HepG2 (cell line): Measurements from ENCODE around the gene SPAG7. TPM values are rescaled to one million over a fixed set of nuclear protein-coding genes. Genes with fewer than 3 reads are reported as not detected.
A peak's percentile ranks its signal among the peaks of the same experiment; 100 is the strongest.

Experiments used
- ARID5B ChIP-seq: IDR thresholded peaks from 2 replicates; pipeline ENCODE4 v1.4.0; 2020; ENCODE audit warnings: mild to moderate bottlenecking, missing genetic modification reagents
- ETV6 ChIP-seq: sonication (generic); formaldehyde crosslinking; conservative IDR thresholded peaks from 2 replicates; pipeline ENCODE4 v1.4.0; 2020; ENCODE audit warnings: missing genetic modification reagents
- FOSL1 ChIP-seq: sonication (generic); formaldehyde crosslinking; IDR thresholded peaks from 2 replicates; pipeline ENCODE4 v1.9.0; 2021; ENCODE audit warnings: missing genetic modification reagents, borderline replicate concordance
- FOXK2 ChIP-seq: fragments of 450-650 bp; IDR thresholded peaks from 2 replicates; pipeline ENCODE4 v1.6.1; 2016
- FOXO1 ChIP-seq: sonication (generic); formaldehyde crosslinking; IDR thresholded peaks from 2 replicates; pipeline ENCODE4 v1.4.0; 2020; ENCODE audit warnings: missing genetic modification reagents
- GFI1 ChIP-seq: sonication (generic); formaldehyde crosslinking; IDR thresholded peaks from 2 replicates; pipeline ENCODE4 v1.5.0; 2020; ENCODE audit warnings: missing genetic modification reagents, mild to moderate bottlenecking, borderline replicate concordance
- HNRNPUL1 ChIP-seq: fragments of 200-400 bp; formaldehyde crosslinking; IDR thresholded peaks from 2 replicates; pipeline ENCODE4 v1.6.1; 2017; ENCODE audit warnings: low read depth, mild to moderate bottlenecking, low read length, moderate library complexity
- KLF6 ChIP-seq: IDR thresholded peaks from 2 replicates; pipeline ENCODE4 v1.8.0; 2016; ENCODE audit warnings: missing biosample characterization, missing genetic modification reagents
- MAFF ChIP-seq: IDR thresholded peaks from 2 replicates; pipeline ENCODE4 v1.6.1; 2011; ENCODE audit warnings: low read depth, low read length, improper control_type of control experiment
- NBN ChIP-seq: fragments of 450-650 bp; conservative IDR thresholded peaks from 2 replicates; pipeline ENCODE4 v1.6.1; 2017
- SP1 ChIP-seq, 2 experiments: fragments of 450-650 bp in 1 of 2; sonication (generic) in 1 of 2; formaldehyde crosslinking in 1 of 2; IDR thresholded peaks; 2 replicates each; pipeline versions ENCODE4 v1.4.0 to v1.6.1; 2016 to 2020; ENCODE audit warnings: missing genetic modification reagents in 1 of 2
- ZBTB25 ChIP-seq: IDR thresholded peaks from 2 replicates; pipeline ENCODE4 v1.6.1; 2018; ENCODE audit warnings: missing genetic modification reagents
- ZBTB3 ChIP-seq: sonication (generic); formaldehyde crosslinking; IDR thresholded peaks from 2 replicates; pipeline ENCODE4 v1.4.0; 2020; ENCODE audit warnings: low read depth, mild to moderate bottlenecking, moderate library complexity, missing genetic modification reagents, borderline replicate concordance
- ZFYVE20 ChIP-seq: sonication (generic); formaldehyde crosslinking; IDR thresholded peaks from 2 replicates; pipeline ENCODE4 v1.8.0; 2023; ENCODE audit warnings: low read depth, mild to moderate bottlenecking, moderate library complexity, missing genetic modification reagents, borderline replicate concordance
- ZNF124 ChIP-seq: sonication (generic); formaldehyde crosslinking; IDR thresholded peaks from 2 replicates; pipeline ENCODE4 v1.4.0; 2020; ENCODE audit warnings: missing genetic modification reagents
- ZNF432 ChIP-seq: sonication (generic); formaldehyde crosslinking; IDR thresholded peaks from 2 replicates; pipeline ENCODE4 v1.5.0; 2020; ENCODE audit warnings: missing genetic modification reagents, mild to moderate bottlenecking, borderline replicate concordance
- ZNF557 ChIP-seq: sonication (generic); formaldehyde crosslinking; IDR thresholded peaks from 2 replicates; pipeline ENCODE4 v1.4.0; 2020; ENCODE audit warnings: missing genetic modification reagents
- ZNF816 ChIP-seq: sonication (generic); formaldehyde crosslinking; IDR thresholded peaks from 2 replicates; pipeline ENCODE4 v1.8.0; 2022; ENCODE audit warnings: missing genetic modification reagents, mild to moderate bottlenecking, borderline replicate concordance
- polyA plus RNA-seq, 8 experiments: library from polyadenylated mRNA; depleted of rRNA in 3 of 8; stranded (reverse) in 7 of 8; unstranded in 1 of 8; fragments of >200 nt; fragmentation: Illumina TruSeq in 4 of 8; extraction: Trizol in 4 of 8; gene quantifications; 2 replicates each; pipeline versions ENCODE4 v1.2.1 to v1.2.3, GENCODE V29; 2011 to 2016; ENCODE audit warnings: low read depth in 4 of 8, missing spikeins in 1 of 8, mixed read lengths in 1 of 8; ENCODE audit not compliant: insufficient read depth in 1 of 8
- total RNA-seq, 5 experiments: library from RNA; depleted of rRNA; stranded (reverse); fragments of >200 nt; fragmentation: Illumina TruSeq; extraction: Trizol; gene quantifications; 2 replicates each; pipeline ENCODE4 v1.2.3, GENCODE V29; 2016; ENCODE audit warnings: low read depth in 1 of 5
- TF ChIP-seq, protein P1 (sequence below): sonication (generic); formaldehyde crosslinking; IDR thresholded peaks from 2 replicates; pipeline ENCODE4 v1.5.0; 2020; ENCODE audit warnings: missing genetic modification reagents, mild to moderate bottlenecking, borderline replicate concordance
- TF ChIP-seq, protein P2 (sequence below): sonication (generic); formaldehyde crosslinking; IDR thresholded peaks from 2 replicates; pipeline ENCODE4; 2020; ENCODE audit warnings: missing genetic modification reagents, mild to moderate bottlenecking, borderline replicate concordance

SPAG7 gene
- total and polyA plus RNA-seq, 2 of the 13 experiments (the other 11 are each of a cell fraction or from before 2014, with no cell fraction given): 51.0 to 59.0 TPM

GRCh38 chr17:4997302-4998026 is 29.8 kb upstream of the SPAG7 start, which contains the start of the genes INCA1 and KIF1C (continued):
- TF ChIP-seq ETV6 (CRISPR knock-in tag) (no peak), ZNF816 (CRISPR knock-in tag) (no peak), GFI1 (0 out of 2 replicates have a peak, but pooled peaks have one; percentile 63), MAFF (no peak), NBN (no peak), ZNF124 (no peak), KLF6 (CRISPR knock-in tag) (no peak), ZBTB3 (CRISPR knock-in tag) (no peak), HNRNPUL1 (no peak), SP1 (IDR thresholded peaks at IDR 0.05) (0 out of 2 replicates have a peak, but pooled peaks have one; percentile 52), SP1 (CRISPR knock-in tag; IDR thresholded peaks at IDR 0.05) (peak; percentile 89), FOXK2 (no peak), FOSL1 (CRISPR knock-in tag) (no peak), ZNF432 (no peak), FOXO1 (CRISPR knock-in tag) (no peak; the same call in 1 of the 2 replicates), ZFYVE20 (CRISPR knock-in tag) (no peak), ZNF557 (CRISPR knock-in tag) (no peak), ZBTB25 (no peak), ARID5B (CRISPR knock-in tag) (peak; percentile 35)
- TF ChIP-seq, protein P1, sequence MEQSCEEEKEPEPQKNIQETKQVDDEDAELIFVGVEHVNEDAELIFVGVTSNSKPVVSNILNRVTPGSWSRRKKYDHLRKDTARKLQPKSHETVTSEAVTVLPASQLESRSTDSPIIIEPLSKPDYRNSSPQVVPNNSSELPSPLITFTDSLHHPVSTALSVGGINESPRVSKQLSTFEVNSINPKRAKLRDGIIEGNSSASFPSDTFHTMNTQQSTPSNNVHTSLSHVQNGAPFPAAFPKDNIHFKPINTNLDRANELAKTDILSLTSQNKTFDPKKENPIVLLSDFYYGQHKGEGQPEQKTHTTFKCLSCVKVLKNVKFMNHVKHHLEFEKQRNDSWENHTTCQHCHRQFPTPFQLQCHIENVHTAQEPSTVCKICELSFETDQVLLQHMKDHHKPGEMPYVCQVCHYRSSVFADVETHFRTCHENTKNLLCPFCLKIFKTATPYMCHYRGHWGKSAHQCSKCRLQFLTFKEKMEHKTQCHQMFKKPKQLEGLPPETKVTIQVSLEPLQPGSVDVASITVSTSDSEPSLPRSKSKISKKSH: peak; percentile 58; the same call in 1 of the 2 replicates
- TF ChIP-seq, protein P2, sequence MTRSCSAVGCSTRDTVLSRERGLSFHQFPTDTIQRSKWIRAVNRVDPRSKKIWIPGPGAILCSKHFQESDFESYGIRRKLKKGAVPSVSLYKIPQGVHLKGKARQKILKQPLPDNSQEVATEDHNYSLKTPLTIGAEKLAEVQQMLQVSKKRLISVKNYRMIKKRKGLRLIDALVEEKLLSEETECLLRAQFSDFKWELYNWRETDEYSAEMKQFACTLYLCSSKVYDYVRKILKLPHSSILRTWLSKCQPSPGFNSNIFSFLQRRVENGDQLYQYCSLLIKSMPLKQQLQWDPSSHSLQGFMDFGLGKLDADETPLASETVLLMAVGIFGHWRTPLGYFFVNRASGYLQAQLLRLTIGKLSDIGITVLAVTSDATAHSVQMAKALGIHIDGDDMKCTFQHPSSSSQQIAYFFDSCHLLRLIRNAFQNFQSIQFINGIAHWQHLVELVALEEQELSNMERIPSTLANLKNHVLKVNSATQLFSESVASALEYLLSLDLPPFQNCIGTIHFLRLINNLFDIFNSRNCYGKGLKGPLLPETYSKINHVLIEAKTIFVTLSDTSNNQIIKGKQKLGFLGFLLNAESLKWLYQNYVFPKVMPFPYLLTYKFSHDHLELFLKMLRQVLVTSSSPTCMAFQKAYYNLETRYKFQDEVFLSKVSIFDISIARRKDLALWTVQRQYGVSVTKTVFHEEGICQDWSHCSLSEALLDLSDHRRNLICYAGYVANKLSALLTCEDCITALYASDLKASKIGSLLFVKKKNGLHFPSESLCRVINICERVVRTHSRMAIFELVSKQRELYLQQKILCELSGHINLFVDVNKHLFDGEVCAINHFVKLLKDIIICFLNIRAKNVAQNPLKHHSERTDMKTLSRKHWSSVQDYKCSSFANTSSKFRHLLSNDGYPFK: peak; percentile 46; the same call in 1 of the 2 replicates
